Endodermal cell (in vitro differentiated cells): ENCODE results near the gene CDC42EP1. TPM values are rescaled to one million over a fixed set of nuclear protein-coding genes. Genes with fewer than 3 reads are reported as not detected.

Experiments used
- DNase-seq: peaks from one replicate; pipeline ENCODE4 v3.0.0-alpha.2; 2017
- H3K27ac ChIP-seq: 2 replicates; pipeline ENCODE4 v1.5.1; 2013; ENCODE audit warnings: mild to moderate bottlenecking, low read depth, low read length, moderate library complexity
- H3K27me3 ChIP-seq: 2 replicates; pipeline ENCODE4 v1.6.1; 2013; ENCODE audit warnings: mild to moderate bottlenecking, low read length, moderate library complexity; ENCODE audit not compliant: insufficient read depth, control insufficient read depth, poor library complexity, severe bottlenecking
- H3K36me3 ChIP-seq: 2 replicates; pipeline ENCODE4 v1.7.0; 2013; ENCODE audit warnings: mild to moderate bottlenecking, low read length, moderate library complexity; ENCODE audit not compliant: control insufficient read depth, insufficient read depth
- H3K4me1 ChIP-seq: one replicate; pipeline ENCODE4 v1.7.0; 2013; ENCODE audit warnings: low read length; ENCODE audit not compliant: control insufficient read depth, insufficient read depth
- H3K4me3 ChIP-seq: 2 replicates; pipeline ENCODE4 v1.5.1; 2013; ENCODE audit warnings: mild to moderate bottlenecking, low read length, moderate library complexity
- H3K9ac ChIP-seq: 2 replicates; pipeline ENCODE4 v1.6.1; 2013; ENCODE audit warnings: mild to moderate bottlenecking, low read length, moderate library complexity; ENCODE audit not compliant: poor library complexity, severe bottlenecking; ENCODE audit errors: extremely low read depth
- H3K9me3 ChIP-seq: 2 replicates; pipeline ENCODE4 v1.6.1; 2013; ENCODE audit warnings: mild to moderate bottlenecking, low read length, moderate library complexity; ENCODE audit not compliant: control insufficient read depth
- H3K27ac Mint-ChIP-seq: 2 replicates; pipeline ENCODE4 v1.8.0; 2020; ENCODE audit warnings: mixed read lengths
- H3K27me3 Mint-ChIP-seq: 2 replicates; pipeline ENCODE4 v1.8.0; 2021; ENCODE audit warnings: mild to moderate bottlenecking, mixed read lengths; ENCODE audit not compliant: insufficient read depth
- H3K36me3 Mint-ChIP-seq: 2 replicates; pipeline ENCODE4 v1.8.0; 2020; ENCODE audit warnings: low read depth, mixed read lengths
- H3K4me1 Mint-ChIP-seq: 2 replicates; pipeline ENCODE4 v1.8.0; 2020; ENCODE audit warnings: mixed read lengths
- H3K4me3 Mint-ChIP-seq: 2 replicates; pipeline ENCODE4 v1.8.0; 2020; ENCODE audit warnings: mild to moderate bottlenecking, moderate library complexity, mixed read lengths
- H3K9me3 Mint-ChIP-seq: 2 replicates; pipeline ENCODE4 v1.8.0; 2020; ENCODE audit warnings: mild to moderate bottlenecking, mixed read lengths
- CTCF ChIP-seq: fragments of 200-600 bp; sonication (generic); conservative IDR thresholded peaks from 2 replicates; pipeline ENCODE4 v1.5.0; 2021; ENCODE audit warnings: antibody characterized with exemption, mild to moderate bottlenecking
- WGBS, 2 experiments: methylation state at CpG; one replicate each; pipeline versions ENCODE4 v1.1.5 to v1.1.7; 2013; ENCODE audit warnings: missing lambda C conversion rate in 2 of 2, mixed read lengths in 1 of 2; ENCODE audit not compliant: insufficient coverage in 1 of 2, insufficient read length in 1 of 2; 5-methylcytosine and 5-hydroxymethylcytosine counted together
- total RNA-seq, 2 donors: library from RNA; stranded (reverse); fragmentation: NEBNext Ultra II Directional in 1 of 2; extraction: Animal tissue kit (Norgen Biotek cat#: 25700) in 1 of 2; gene quantifications; 2 replicates in 1 of 2; 3 replicates in 1 of 2; pipeline ENCODE4 v1.2.1, GENCODE V29; 2021

Gene CDC42EP1
- total RNA-seq, 2 donors from 2014 or later, result 45.0 to 45.1 TPM

DNA sequence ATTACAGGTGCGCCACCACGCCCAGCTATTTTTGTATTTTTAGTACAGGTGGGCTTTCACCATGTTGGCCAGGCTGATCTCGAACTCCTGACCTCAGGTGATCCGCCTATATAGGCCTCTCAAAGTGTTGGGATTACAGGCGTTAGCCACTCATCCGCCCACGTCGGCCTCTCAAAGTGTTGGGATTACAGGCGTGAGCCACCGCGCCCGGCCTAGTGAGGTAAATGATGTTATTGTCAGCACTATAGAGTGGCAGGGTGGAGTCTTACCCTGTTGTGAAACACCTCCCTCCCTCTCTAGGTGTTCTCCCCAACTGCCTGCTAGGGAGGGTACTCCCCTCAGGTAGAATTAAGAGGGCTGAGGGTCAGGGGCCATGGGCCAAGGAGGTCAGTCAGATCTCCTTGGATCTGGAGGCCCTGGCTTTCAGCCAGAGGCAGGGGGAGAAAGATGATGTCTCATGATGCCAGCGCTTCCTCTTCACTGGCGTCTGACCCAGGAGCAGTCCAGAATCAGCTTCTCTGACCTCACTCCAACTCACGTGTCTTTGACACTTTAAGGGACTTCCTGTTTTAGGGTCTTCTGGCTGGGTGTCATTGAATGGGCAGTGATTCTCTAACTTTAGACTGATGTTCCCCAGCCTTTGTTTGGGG is 50.3 kb downstream of the CDC42EP1 start:
- H3K27me3 Mint-ChIP-seq, result no peaks in the 10 kb centered on the region
- peaks cover 15% of the 10 kb centered on the region for H3K36me3 Mint-ChIP-seq
- H3K4me3 Mint-ChIP-seq, result peak overlapping the region; percentile 79
- no peaks in the 10 kb centered on the region for H3K27me3 ChIP-seq
- WGBS, 2 experiments, result 97% methylated on average over 15 of the region's 15 CpGs
- no peak for TF ChIP-seq CTCF
- H3K27ac ChIP-seq, result no peak overlapping the region
- H3K4me3 ChIP-seq, result no peak overlapping the region
- no peaks in the 10 kb centered on the region for H3K9me3 ChIP-seq
- no peaks in the 10 kb centered on the region for H3K4me1 ChIP-seq
- H3K4me1 Mint-ChIP-seq, result peaks cover 11% of the 10 kb centered on the region
- no peak for DNase-seq
- no peaks in the 10 kb centered on the region for H3K9me3 Mint-ChIP-seq
- peaks cover 11% of the 10 kb centered on the region for H3K36me3 ChIP-seq
- peak overlapping the region; percentile 35 for H3K27ac Mint-ChIP-seq
- no peak overlapping the region for H3K9ac ChIP-seq

DNA sequence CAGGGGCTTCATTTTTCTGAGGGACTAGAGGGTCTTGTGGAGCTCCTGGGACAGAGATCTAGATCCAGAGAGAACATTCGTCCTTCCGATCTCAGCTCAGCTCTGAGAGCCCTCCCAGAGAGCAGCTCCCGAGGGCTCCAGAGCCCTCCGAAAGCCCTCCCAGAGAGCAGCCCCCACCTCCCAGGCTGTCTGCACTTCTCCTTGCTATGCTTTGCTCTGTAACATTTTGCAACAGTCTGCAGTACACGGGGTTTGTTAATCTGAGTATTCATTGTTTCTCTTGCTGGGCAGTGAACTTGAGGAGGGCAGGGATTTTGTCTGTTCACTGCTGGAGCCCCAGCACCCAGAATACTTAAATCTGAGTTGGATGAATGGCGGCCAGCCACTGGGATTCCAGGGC is 50.9 kb downstream of the CDC42EP1 start:
- no peaks in the 10 kb centered on the region for H3K27me3 ChIP-seq
- Mint-ChIP-seq H3K4me3 (no peak overlapping the region), H3K27me3 (no peaks in the 10 kb centered on the region), H3K36me3 (peaks cover 18% of the 10 kb centered on the region), H3K27ac (peak overlapping the region; percentile 35), H3K4me1 (peaks cover 11% of the 10 kb centered on the region), H3K9me3 (no peaks in the 10 kb centered on the region)
- peaks cover 13% of the 10 kb centered on the region for H3K36me3 ChIP-seq
- no peaks in the 10 kb centered on the region for H3K9me3 ChIP-seq
- 95 to 98% methylated on average over 5 to 6 of the region's 6 CpGs for WGBS, 2 experiments
- DNase-seq, result no peak
- no peak overlapping the region for H3K27ac ChIP-seq
- H3K4me1 ChIP-seq, result no peaks in the 10 kb centered on the region
- no peak overlapping the region for H3K9ac ChIP-seq
- TF ChIP-seq CTCF, result no peak
- no peak overlapping the region for H3K4me3 ChIP-seq

DNA sequence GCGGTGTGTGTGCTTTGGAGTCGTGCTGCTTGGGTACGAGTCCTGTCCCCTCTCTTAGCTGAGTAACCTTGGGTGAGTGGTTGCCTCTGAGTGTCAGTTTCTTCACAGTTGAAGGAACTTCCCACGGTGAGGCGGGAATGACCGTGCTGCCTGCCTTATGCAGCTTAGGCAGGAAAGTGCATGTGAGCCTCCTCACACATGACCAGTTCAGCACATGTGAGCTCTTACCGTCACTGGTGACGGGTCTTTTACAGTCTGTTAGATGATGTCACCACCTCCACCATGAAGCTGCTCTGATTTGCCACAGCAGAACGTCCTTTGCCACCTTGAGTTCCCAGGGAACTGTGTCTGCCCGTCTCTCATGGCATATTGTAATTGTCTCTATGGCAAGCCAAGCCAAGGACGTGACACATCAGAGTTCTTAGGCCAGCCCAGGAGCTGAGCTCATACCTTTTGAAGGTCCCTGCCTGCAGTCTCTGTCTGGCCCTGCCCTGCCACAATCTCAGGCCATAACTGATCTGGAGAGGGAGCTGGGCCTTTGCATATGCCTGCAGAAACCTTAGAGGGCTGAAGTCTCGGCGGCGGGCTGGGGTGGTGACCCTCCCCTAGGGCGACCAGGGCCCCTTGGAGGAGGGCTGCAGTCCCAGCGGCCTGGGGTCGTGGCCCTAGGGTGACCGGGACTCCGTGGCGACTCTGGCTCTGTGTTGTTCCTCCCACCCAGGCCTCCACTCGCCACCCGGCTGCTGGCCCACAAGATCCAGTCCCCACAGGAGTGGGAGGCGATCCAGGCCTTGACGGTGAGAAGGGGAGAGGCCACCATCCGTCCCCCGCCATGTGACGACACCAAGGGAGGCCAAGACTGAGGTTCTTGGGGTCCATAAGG is 56.2 kb downstream of the CDC42EP1 start:
- H3K36me3 Mint-ChIP-seq, result peaks cover 45% of the 10 kb centered on the region
- Histone ChIP-seq H3K27me3 (no peaks in the 10 kb centered on the region), H3K27ac (no peak overlapping the region), H3K4me1 (no peaks in the 10 kb centered on the region), H3K9me3 (no peaks in the 10 kb centered on the region), H3K36me3 (peaks cover 44% of the 10 kb centered on the region), H3K9ac (no peak overlapping the region), H3K4me3 (no peak overlapping the region)
- 93 to 96% methylated on average over 15 to 27 of the region's 27 CpGs for WGBS, 2 experiments
- no peak overlapping the region for H3K27ac Mint-ChIP-seq
- TF ChIP-seq CTCF, result no peak
- no peaks in the 10 kb centered on the region for H3K4me1 Mint-ChIP-seq
- H3K27me3 Mint-ChIP-seq, result no peaks in the 10 kb centered on the region
- H3K4me3 Mint-ChIP-seq, result no peak overlapping the region
- DNase-seq, result no peak
- H3K9me3 Mint-ChIP-seq, result no peaks in the 10 kb centered on the region
